Heart right ventricle (tissue), 16 donors: ENCODE measurements around the gene SUN5. TPM values are rescaled to one million over a fixed set of nuclear protein-coding genes. Genes with fewer than 3 reads are reported as not detected.
A peak's percentile ranks its signal among the peaks of the same experiment; 100 is the strongest.

Experiments
- ATAC-seq, 8 donors: fragments of 200-7000 bp; cut with Tn5 transposase; one replicate each; pipeline ENCODE4 v1.9.1; 2020; ENCODE audit warnings: mild to moderate bottlenecking in 8 of 8, moderate library complexity in 8 of 8, moderate number of reproducible peaks in 1 of 8
- DNase-seq, 2 donors: peaks; one replicate each; pipeline ENCODE4 v3.0.0-alpha.2; 2020
- H3K27ac ChIP-seq, 10 donors: fragments of 200-600 bp; sonication (generic) in 2 of 10; one replicate each; pipeline versions ENCODE4 v1.5.0 to v1.8.0; 2020 to 2022; ENCODE audit warnings: mild to moderate bottlenecking in 3 of 10
- H3K27me3 ChIP-seq, 7 donors: fragments of 200-600 bp; one replicate each; pipeline ENCODE4 v1.8.0; 2021 to 2022; ENCODE audit warnings: mild to moderate bottlenecking in 2 of 7
- H3K36me3 ChIP-seq, 9 donors: fragments of 200-600 bp; sonication (generic) in 1 of 9; one replicate each; pipeline versions ENCODE4 v1.5.0 to v1.8.0; 2020 to 2022; ENCODE audit warnings: mild to moderate bottlenecking in 2 of 9
- H3K4me1 ChIP-seq, 9 donors: fragments of 200-600 bp; sonication (generic) in 1 of 9; one replicate each; pipeline versions ENCODE4 v1.5.0 to v1.8.0; 2020 to 2022; ENCODE audit warnings: mild to moderate bottlenecking in 4 of 9
- H3K4me3 ChIP-seq, 10 donors: fragments of 200-600 bp; sonication (generic) in 2 of 10; one replicate each; pipeline versions ENCODE4 v1.5.0 to v1.8.0; 2020 to 2022; ENCODE audit warnings: mild to moderate bottlenecking in 7 of 10, moderate library complexity in 2 of 10
- H3K9me3 ChIP-seq, 11 donors: fragments of 200-600 bp in 10 of 11; sonication (generic) in 2 of 11; one replicate each; pipeline versions ENCODE4 v1.5.0 to v1.8.0; 2013 to 2022; ENCODE audit warnings: mild to moderate bottlenecking in 2 of 11, control low read depth in 1 of 11, moderate library complexity in 1 of 11
- CTCF ChIP-seq, 9 donors: fragments of 200-600 bp; sonication (generic) in 2 of 9; IDR thresholded peaks; one replicate each; pipeline versions ENCODE4 v1.5.0 to v1.8.0; 2021 to 2022; ENCODE audit warnings: antibody characterized with exemption in 9 of 9, mild to moderate bottlenecking in 5 of 9, moderate library complexity in 1 of 9
- WGBS, 2 donors: extraction: QIAGEN DNeasy Blood & Tissue Kit; methylation state at CpG; one replicate each; pipeline ENCODE4 v1.1.7; 2013; ENCODE audit warnings: inconsistent platforms in 1 of 2; 5-methylcytosine and 5-hydroxymethylcytosine counted together
- intact Hi-C, 10 donors: fragments of 100-400 bp; cut with DNase I; formaldehyde crosslinking; loops; one replicate each; pipeline versions ENCODE4 v1.11.1 to v1.14.2; 2022
- polyA plus RNA-seq, 2 donors: library from polyadenylated mRNA; stranded (reverse); fragments of 200-250 nt; gene quantifications; one replicate each; pipeline ENCODE4 v1.2.3, GENCODE V29; 2013
- total RNA-seq, 10 donors: library from RNA; stranded (reverse); fragmentation: NEBNext Ultra II Directional in 3 of 10; extraction: Animal tissue kit (Norgen Biotek cat#: 25700) in 3 of 10; gene quantifications; one replicate each; pipeline versions ENCODE4 v1.2.1 to v1.2.4, GENCODE V29; 2021 to 2023
- donor health status: Arrhythmogenic right ventricular cardiomyopathy.
- donor health status: ischemic (EF 13 %, LVEDD 7.1; RV severe dilation, severe dysfunction).
- donor health status: healthy with polysubstance abuse.
- donor health status: DM: no; HTN: yes; CAD: no.
- donor health status: DM: no; HTN: no; CAD: no.
- donor health status: ischemic (EF 25% LVEDD 6.9; RV normal size, moderate dysfunction).
- donor health status: ischemic (EF 25% LVEDD 5.7; RV mildly dilated, moderate dysfunction).
- donor health status: healthy.
- donor health status: DM: yes; HTN: yes; CAD: no.
- donor health status: Ischemic cardiomyopathy.
- donor health status: ischemic (EF 35%, LVEDD 5.7; RV mildly dilated, moderate dysfunction).
- donor health status: nonischemic (EF 11% LVEDD 7.7; RV severe dilation, severe dysfunction).
- donor health status: DM: yes; HTN: yes; CAD: no.
- donor health status: PGD.
- donor health status: ischemic (EF 29% LVEDD 5.4; RV normal size, mild dysfunction).
- donor health status: nonischemic (EF 23%, LVEDD 6.1; RV moderate dilation, normal function).

SUN5 gene
- total and polyA plus RNA-seq, 12 donors: not detected

GRCh38 chr20:32966881-32967781, 37.1 kb downstream of the SUN5 start:
- H3K27ac ChIP-seq: peak overlapping the region in 1 of 10 donors; percentile 22
- TF ChIP-seq CTCF (IDR thresholded peaks at IDR 0.05): no peak
- H3K27me3 ChIP-seq: peaks cover 0 to 12% (median 0%) of the 10 kb centered on the region in 7 donors
- no peak overlapping the region for H3K4me3 ChIP-seq
- ATAC-seq: no peak
- 78 to 81% methylated on average over 16 of the region's 16 CpGs for WGBS, 2 donors
- H3K36me3 ChIP-seq: no peaks in the 10 kb centered on the region
- H3K9me3 ChIP-seq: no peaks in the 10 kb centered on the region
- peaks cover 0 to 26% (median 7%) of the 10 kb centered on the region in 9 donors for H3K4me1 ChIP-seq
- DNase-seq: no peak
- intact Hi-C loops: no loop called here

- H3K4me1 ChIP-seq: peaks cover 0 to 18% (median 0%) of the 10 kb centered on the region in 9 donors
- DNase-seq (no peak), ATAC-seq (no peak)
- WGBS, 2 donors: 83 to 84% methylated on average over 4 of the region's 4 CpGs
- no peak overlapping the region for H3K27ac ChIP-seq
- no peak overlapping the region for H3K4me3 ChIP-seq
- TF ChIP-seq CTCF (IDR thresholded peaks at IDR 0.05): no peak
- no peaks in the 10 kb centered on the region for H3K9me3 ChIP-seq
- H3K27me3 ChIP-seq: peaks cover 0 to 12% (median 0%) of the 10 kb centered on the region in 7 donors
- intact Hi-C loops: no loop called here
- no peaks in the 10 kb centered on the region for H3K36me3 ChIP-seq
Observed at GRCh38 chr20:32966382-32966781, 37.9 kb downstream of the SUN5 start.

- Histone ChIP-seq H3K27me3 (peaks cover 0 to 12% (median 0%) of the 10 kb centered on the region in 7 donors), H3K4me3 (no peak overlapping the region), H3K9me3 (no peaks in the 10 kb centered on the region), H3K36me3 (no peaks in the 10 kb centered on the region), H3K27ac (no peak overlapping the region), H3K4me1 (peaks cover 0 to 12% (median 0%) of the 10 kb centered on the region in 9 donors)
- no peak for TF ChIP-seq CTCF (IDR thresholded peaks at IDR 0.05)
- ATAC-seq: no peak
- WGBS, 2 donors: 71 to 73% methylated on average over 12 of the region's 12 CpGs
- intact Hi-C loops: no loop called here
- no peak for DNase-seq
Observed at GRCh38 chr20:32965581-32966373, 38.5 kb downstream of the SUN5 start.

- Histone ChIP-seq H3K4me1 (peaks cover 0 to 6% (median 0%) of the 10 kb centered on the region in 9 donors), H3K9me3 (no peaks in the 10 kb centered on the region), H3K27ac (no peak overlapping the region), H3K27me3 (peaks cover 0 to 12% (median 0%) of the 10 kb centered on the region in 7 donors), H3K36me3 (no peaks in the 10 kb centered on the region), H3K4me3 (no peak overlapping the region)
- 72 to 82% methylated on average over 8 of the region's 8 CpGs for WGBS, 2 donors
- no peak for TF ChIP-seq CTCF (IDR thresholded peaks at IDR 0.05)
- intact Hi-C loops: no loop called here
- no peak for ATAC-seq
- no peak for DNase-seq
Observed at GRCh38 chr20:32965115-32965514, 39.1 kb downstream of the SUN5 start.
